ENCODE data around the gene C17orf107.

DNA sequence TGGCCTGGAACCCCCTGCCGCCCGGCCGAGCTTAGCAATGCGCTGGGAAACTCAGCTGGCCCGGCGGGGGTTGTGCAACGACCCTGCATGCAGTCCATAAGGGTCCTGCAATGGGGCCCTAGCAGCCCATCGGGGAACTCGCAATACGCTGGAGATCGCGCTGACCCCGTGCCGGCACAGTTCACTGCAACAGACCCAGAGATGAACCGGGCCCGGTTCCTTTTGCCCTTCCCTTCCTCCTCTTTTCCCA is 40.1 kb downstream of the C17orf107 start:
- TF ChIP-seq, protein P1, sequence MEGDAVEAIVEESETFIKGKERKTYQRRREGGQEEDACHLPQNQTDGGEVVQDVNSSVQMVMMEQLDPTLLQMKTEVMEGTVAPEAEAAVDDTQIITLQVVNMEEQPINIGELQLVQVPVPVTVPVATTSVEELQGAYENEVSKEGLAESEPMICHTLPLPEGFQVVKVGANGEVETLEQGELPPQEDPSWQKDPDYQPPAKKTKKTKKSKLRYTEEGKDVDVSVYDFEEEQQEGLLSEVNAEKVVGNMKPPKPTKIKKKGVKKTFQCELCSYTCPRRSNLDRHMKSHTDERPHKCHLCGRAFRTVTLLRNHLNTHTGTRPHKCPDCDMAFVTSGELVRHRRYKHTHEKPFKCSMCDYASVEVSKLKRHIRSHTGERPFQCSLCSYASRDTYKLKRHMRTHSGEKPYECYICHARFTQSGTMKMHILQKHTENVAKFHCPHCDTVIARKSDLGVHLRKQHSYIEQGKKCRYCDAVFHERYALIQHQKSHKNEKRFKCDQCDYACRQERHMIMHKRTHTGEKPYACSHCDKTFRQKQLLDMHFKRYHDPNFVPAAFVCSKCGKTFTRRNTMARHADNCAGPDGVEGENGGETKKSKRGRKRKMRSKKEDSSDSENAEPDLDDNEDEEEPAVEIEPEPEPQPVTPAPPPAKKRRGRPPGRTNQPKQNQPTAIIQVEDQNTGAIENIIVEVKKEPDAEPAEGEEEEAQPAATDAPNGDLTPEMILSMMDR (conservative IDR thresholded peaks at IDR 0.05; ENCODE audit: low read length) = no peak
- no peak for TF ChIP-seq EZH2phosphoT487 (IDR thresholded peaks at IDR 0.05; ENCODE audit: borderline replicate concordance, low read depth, low read length)

Measured in OCI-LY7 (cell line).